Stimulated activated CD8-positive, alpha-beta memory T cell treated with anti-CD3 and anti-CD28 coated beads, Interleukin-12 subunit alpha, Interleukin-12 subunit beta, amount 100 ng/mL, for 24 hours (primary cell): ENCODE results near the gene FAAH2.
"Not testable (repeated sequence)": the region's sequence is repeated elsewhere in the genome, so short reads cannot be mapped to it uniquely, and the experiment has no call there.

Source experiments
- DNase-seq: peaks from one replicate; pipeline ENCODE4 v3.0.0-alpha.2; 2020; ENCODE audit errors: extremely low read depth

Gene FAAH2

DNA sequence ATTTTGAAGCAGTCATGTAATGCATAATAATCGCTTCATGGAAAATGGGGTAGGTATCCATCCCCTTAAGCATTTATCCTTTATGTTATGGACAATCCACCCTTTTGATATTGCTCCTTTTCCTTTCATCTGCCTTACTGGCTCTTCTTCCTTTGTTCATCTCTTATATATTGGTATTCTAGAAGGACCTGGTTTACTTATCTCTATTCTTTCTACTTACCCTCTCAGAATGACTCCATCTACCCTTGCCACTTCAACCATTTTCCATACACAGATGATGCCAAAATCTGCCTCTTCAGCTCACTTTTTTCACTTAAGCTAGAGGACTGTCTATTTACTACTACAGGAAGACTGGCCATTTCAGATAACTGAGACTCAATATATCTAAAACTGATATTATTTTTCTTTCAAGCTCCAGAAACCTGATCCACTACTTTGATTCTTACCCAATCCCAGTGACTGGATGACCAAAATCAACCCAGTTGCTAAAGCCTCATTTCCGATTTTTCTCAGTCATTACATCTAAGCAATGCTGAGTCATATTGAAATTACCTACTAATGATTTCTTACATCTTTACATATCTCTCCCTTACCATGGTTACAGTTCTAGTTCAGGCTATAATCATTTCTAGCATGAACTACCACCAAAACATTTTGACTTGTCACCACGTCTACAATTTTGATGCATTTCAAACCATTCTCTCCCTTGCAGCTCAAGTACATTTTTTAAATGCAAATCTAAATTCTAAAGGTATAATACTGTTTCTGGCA is 93.7 kb downstream of the FAAH2 start:
- no peak for DNase-seq

DNA sequence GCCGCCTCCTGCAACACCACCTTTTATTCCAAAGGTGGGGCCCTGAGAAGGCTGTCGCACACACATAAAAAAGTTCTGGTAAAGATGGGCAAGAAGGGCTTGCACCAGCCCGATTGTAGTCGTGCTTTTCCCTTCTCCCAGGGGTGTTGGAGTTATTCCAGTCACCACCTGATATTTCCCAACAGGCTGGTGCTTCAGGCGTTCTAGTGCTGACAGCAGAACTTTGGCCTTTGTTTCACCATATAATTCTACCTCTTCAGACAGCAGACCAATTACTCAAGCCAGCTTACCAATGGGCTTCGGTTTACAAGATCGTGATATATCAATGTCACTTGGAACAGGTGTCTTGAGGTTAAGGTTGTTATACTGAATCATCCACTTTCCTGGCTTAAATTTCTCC is 107.7 kb downstream of the FAAH2 start:
- DNase-seq = not testable (repeated sequence)

- DNase-seq = not testable (repeated sequence)
These were observed 116.7 kb downstream of the FAAH2 start for GRCh38 chrX:57403191-57403590.

- no peak for DNase-seq
These were observed 119.6 kb downstream of the FAAH2 start for GRCh38 chrX:57406149-57406548.

- DNase-seq = no peak
These were observed 131.3 kb downstream of the FAAH2 start for GRCh38 chrX:57417827-57418226.

DNA sequence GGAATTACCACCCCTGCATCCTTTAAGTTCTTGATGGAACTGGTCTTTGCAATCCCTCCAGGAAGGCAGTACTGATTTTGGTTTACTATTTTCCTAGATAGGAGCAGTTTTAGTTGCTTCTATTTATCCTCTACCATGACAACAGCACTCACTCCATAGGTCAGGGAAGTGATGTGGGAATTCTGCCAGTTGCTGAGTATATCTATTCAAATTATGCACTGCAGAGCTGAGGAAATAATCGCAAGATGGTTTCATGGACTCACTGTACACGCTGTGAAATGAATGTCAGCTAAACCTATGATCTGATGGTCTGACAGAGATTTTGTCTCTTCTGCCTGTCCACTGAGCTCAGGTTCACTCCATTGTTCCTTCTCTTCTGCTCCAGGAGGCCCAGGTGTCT is 135.8 kb downstream of the FAAH2 start:
- DNase-seq = no peak

- DNase-seq = no peak
These were observed 136.3 kb downstream of the FAAH2 start for GRCh38 chrX:57422790-57423189.

DNA sequence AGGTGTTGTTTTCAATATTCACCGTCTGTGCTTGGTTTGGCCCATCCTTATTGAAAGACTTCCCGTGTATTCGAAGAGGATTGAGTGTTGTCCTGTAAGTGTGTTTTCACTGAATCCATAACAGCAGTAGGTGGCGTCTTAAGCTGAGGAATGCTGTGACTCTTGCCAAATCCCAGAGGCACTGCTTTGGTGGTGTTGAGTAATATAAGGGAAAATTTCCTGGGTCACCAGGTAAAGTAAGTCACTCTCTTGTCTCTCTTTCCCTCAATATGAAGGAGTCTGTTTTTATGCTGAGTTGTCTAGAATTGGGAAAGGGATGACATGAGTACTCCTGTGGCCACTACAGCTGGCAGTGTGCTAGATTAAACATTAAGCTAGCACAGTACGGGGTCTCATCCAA is 158.6 kb downstream of the FAAH2 start:
- DNase-seq = no peak

DNA sequence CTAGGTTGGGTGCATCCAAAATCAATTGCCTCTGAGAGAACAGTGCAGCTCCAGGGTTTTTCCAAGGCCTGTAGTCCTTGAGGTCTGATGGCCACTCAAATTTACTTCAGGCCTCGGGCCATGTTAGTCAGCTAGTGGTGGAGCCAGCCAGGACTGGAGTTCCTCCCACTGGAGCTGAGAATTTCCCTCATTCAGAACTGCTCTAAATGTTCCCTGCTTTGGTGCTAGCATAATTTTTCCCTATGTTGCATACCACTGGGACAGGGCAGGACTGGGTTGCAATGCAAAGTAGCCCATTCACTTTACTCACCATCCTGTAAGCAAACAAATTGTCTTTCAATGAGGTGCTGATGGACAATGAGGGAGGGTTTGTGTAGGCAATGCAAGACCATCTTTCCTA is 159.3 kb downstream of the FAAH2 start:
- no peak for DNase-seq

DNA sequence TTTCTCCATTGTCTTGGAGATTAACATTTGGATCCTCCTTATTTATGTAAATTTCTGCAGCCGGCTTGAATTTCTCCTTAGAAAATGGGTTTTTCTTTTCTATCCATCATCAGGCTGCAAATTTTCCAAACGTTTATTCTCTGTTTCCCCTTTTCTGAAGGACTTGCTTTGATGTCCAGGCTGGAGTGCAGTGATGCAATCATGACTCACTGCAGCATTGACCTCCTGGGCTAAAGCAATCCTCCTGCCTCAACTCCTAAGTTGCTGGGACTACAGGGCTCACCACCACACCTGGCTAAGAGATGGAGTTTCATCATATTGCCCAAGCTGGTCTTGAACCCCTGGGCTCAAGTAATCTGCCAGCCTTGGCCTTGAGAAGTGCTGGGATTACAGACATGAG is 161.3 kb downstream of the FAAH2 start:
- no peak for DNase-seq

DNA sequence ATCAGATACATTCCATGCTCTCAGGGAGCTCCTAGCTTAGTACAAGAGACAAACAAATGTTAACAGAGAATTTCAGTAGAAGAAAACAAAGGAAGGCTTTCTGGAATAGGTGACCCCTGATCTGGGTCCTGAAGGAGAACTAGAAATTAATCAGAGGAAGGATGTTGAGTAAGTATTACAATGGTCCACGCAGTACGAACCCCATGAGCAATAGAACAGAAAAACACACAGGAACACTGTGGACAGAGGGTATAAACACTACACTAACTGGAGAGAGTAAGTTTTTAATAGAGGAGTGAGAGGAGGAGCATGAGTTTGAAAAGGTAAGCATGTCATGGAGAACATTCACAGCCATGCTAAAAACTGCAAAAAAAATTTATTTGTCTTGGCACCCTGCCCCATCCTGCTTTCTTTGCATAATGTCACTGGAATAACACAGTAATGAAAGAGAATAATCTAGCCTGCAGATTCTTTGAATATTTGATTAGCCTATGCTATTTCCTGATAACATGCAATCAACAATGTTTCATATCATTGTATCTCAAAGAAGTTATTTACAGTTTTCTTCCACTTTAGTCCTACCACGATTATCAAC is 165.0 kb downstream of the FAAH2 start:
- DNase-seq = no peak

GRCh38 chrX:57453901-57454300 is 167.4 kb downstream of the FAAH2 start:
- no peak for DNase-seq

DNA sequence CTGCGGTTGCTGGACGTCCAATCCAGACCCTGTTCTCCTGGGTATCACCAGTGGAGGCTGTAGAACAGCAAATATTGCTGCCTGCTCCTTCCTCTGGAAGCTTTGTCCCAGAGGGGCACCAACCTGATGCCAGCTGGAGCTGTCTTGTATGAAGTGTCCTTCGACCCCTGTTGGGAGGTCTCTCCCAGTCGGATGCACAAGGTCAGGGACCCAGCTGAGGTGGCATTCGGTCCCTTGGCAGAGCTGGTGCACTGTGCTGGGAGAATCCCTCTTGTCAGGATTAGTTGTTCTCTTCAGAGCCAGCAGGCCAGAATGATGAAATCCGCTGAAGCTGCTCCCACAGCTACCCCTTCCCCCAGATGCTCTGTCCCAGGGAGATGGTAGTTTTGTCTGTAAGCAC is 195.0 kb downstream of the FAAH2 start:
- no peak for DNase-seq

- DNase-seq = no peak
These were observed 230.0 kb downstream of the FAAH2 start for GRCh38 chrX:57516491-57516890.

- DNase-seq = no peak
These were observed 233.1 kb downstream of the FAAH2 start for GRCh38 chrX:57519578-57520118.

DNA sequence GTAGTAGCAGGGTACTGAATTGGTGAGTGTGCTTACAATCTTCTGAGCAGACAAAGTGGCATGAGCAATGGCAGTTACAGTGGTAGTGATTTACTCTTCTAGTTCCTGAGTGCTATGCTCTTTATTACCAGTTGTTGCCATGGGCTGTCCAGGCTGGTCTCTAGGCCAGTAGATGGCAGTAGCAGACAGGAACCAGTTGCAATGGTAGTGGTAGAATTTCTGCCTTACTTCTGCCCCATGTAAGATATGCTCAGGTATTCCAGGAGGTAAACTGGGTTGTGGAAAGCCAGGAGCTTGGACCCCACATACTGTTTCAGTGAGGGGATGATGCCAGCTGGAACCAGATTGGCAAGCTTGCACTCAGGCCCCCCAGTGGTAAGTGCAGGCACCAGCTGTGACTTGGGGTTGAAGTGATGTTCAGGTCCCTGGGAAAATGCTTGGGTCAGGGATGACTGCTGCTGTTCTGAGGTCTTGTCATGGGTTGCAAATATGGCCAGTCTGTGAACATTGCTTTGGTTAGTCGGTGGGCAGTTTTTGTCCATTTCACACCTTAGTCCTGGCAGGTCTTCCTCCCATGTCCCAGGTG is 242.3 kb downstream of the FAAH2 start:
- no peak for DNase-seq
